Measurements from ENCODE around the gene TMEM47.

Gene TMEM47

GRCh38 chrX:34585561-34585960, 71.5 kb downstream of the TMEM47 start:
- DNase-seq (ENCODE audit: low read depth in 2 of 2) = no peak

GRCh38 chrX:34584781-34585180, 72.3 kb downstream of the TMEM47 start:
- DNase-seq (ENCODE audit: low read depth in 2 of 2) = no peak

GRCh38 chrX:34580069-34580468, 77.0 kb downstream of the TMEM47 start:
- no peak for DNase-seq (ENCODE audit: low read depth in 2 of 2)

GRCh38 chrX:34578237-34578636, 78.8 kb downstream of the TMEM47 start:
- DNase-seq (ENCODE audit: low read depth in 2 of 2) = no peak
